Stimulated activated naive CD4-positive, alpha-beta T cell treated with Interleukin-2 at 50 U/mL for 16 hours (primary cell): ENCODE data around the gene PITPNM2.
"Not testable (repeated sequence)": the region's sequence is repeated elsewhere in the genome, so short reads cannot be mapped to it uniquely, and the experiment has no call there.

Source experiments
- DNase-seq: peaks from one replicate; lab custom pipeline; 2025; lab: John Stamatoyannopoulos, UW

Gene PITPNM2

DNA sequence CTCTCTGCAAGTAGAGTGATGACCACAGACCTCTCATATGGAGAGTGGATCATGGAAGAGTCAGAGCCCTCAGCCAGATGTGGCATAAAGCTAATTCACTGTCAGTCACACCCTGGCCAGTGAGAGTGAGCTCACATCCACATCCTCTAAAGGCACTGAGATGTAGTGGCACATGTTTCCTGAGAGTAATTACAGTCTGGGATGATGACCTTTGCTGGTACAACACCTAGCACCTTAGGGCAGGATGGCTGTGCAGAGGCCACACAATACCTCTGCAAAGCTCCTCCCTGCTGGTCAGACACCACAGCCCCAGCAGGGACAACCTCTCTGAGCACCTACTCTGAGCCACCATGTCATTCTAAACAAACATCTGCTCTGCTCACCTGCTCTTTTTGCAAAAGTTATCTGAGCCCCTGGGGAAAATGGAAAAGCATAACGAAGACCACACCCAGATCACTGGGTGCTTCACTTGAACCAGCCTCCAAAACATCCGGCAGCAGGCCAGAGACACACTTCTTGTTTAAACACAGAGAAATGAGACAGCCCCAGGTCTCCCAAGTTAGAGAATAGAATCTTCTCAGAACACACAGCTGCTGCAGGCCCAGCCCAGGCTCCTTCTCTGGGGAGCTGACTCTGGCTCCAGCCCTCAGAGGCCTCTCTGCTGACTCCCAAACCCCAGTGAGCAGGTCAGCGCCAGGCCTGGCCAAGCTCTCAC, 30.3 kb downstream of the PITPNM2 start:
- DNase-seq = no peak

DNA sequence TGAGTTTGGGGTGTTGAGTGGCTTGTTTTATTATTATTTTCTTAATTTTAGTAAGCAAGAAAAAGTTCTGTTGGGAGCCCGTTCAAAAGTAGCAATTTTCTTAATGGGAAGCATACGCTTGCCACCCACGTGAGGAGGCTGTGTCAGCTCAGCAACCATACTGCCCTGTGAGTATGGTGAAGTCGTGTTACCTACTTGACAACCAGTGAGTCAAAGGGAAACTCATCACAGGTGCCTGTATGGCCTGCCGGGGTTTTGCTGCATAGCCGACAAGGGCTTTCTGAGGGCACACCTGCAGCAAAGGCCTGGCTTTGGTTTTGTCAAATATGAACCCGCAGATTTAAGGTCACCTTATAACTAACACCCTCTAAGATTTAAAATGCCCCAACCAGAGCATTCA, 31.1 kb downstream of the PITPNM2 start:
- no peak for DNase-seq

DNA sequence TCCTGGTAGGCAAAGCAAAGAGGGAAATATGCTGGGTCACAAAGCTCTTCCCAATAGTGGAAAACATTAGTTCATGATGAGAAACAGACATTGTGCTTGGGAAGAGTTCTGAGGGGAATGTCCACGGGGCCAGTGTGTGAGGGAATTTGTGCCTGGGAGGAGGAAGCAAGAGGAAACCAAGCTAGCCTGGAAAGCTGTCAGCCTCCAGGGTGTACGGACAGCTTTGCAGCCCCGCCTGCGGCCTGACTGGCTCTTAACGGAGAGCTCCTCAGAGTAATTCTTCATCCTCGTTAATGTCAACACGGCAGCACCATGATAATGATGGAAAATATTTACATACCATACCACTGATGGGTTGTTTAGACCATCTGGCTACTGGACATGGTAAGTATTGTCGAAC, 32.4 kb downstream of the PITPNM2 start:
- no peak for DNase-seq

DNA sequence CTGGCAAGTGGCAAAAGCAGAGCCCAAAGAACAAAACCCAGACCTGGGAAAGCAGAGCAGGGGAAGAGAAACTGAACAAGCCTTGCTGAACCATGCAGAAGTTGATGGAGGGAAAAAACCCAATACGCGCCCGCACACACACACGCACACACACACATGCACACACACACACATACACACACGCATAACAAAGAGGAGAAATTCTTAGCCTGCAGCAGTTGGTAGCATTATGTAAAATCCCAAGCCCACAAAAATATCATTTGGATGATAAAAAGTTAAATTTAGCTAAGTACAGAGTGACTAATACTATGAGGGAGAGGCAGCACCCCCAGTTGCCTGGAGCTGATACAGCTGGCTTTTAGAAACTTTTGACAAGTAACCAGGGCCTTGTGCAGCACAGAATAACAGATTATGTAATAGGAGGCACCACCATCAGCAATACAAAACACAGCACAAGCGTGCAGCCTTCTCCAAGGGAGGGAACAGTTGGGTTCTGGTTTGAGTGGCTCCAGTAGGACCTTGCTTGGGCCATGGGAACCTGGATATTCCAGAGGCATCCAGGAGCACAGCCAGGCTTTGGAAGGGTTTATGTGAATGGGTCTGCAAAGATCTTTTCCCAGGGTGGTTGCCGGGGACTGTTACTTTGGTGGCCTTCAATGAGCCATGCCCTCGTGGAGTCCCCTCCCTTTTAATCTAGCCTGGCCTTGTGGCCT, 35.3 kb downstream of the PITPNM2 start:
- no peak for DNase-seq

DNA sequence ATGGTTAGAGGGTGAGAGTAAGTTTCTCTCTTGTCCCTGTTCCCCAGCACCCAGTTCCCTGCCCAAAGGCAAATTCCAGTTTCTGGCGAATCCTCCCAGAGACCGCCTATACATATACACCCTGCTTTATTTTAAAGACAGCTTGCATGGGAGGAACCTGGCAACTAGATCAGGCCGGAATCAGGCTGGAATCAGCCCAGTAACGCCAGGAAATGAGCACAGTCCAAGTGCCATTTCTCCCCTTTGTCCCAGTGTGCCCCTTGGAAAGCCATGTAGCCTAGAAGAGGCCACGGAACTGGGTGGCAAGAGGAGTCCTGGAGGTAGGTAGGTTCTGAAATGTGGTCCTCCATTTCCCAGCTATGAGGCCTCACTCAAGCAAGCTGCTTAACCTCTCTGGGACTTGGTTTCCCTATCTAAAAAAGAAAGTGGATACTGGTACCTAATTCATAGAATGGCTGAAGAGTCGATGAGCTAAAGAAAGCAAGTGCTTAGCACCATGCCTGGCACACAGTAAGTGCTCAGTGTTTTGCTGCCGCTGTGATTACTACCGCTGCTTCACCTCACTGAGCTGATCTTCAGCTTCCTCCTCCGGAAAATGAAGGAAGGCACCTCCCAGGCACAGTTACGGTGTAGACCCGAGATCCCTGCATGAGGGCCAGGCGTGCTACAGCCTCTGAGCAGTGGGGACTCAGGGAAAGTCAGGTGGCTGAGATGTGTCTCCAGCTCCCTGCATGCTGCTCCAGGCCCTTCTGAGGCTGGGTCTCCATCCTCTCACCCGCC, 36.4 kb downstream of the PITPNM2 start:
- DNase-seq = no peak

DNA sequence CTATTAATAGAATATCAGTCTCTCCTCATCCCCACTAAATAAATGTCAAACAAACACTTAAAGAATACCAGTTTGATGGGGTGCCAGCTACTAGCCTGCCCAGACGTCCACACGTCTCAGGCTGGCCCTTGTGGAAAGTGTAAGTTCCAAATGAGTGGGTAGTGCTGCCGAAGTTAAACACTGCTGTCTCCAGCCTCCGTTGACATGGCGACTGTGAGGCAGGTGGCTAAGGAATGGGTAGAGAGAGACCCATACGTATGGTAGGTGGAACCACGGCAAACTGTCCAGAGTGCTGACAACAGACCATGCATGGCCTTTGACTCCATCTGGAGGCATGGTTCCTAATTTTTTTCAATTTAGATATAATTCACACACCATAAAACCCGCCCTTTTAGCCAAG, 37.9 kb downstream of the PITPNM2 start:
- DNase-seq = no peak

DNA sequence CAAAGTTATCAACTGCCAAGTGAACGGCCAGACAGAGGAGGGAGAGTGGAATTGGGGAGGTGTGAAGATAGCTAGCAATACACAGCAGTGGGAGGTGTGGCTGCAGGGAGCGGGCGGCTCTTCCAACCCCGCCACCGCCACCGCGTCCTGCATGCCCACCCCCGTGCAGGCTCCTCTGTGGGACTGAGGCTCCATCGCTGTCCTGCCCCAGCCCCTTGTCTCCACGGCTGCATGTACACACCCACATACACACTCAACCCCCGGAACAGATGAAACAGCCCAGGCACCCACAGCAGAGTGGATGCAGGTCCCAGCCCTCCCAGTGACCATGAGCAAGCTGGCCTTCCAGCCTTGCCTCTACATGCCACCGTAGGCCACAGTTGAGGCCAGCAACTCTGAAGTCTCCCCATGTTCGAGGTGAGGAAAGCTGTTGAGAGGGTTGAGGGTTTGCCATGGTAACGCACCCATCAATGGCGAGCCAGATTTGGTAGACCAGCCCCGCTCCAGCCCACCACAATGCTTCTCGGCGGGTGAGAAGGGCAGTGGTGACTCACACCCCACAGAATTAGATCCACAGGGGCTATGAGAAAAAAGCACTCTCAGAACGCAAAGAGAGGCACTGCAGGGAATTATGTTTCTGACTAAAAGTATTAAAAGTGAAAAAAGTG, 39.3 kb downstream of the PITPNM2 start:
- no peak for DNase-seq

DNA sequence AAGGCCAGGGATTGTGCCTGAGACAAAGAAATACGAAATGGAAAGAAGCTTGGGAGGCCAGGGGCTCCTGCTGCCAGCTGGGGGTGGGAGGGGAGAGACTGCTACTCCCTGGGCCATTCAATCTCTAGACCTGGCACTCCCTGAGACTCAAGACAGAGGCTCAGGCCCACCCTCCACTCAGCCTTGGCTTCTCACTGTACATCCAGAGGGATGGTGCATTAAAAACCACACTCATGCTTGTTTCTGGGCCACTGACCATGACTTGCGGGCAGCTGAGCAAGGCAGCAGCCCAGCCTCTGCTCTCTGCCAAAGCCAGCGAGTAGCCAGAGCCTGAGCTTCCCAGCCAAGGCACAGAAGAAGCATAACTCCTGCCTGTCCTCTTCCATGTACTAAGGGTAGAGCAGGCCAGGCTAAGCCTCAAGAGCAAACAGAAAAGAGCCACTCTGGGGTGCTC, 41.5 kb downstream of the PITPNM2 start:
- no peak for DNase-seq

DNA sequence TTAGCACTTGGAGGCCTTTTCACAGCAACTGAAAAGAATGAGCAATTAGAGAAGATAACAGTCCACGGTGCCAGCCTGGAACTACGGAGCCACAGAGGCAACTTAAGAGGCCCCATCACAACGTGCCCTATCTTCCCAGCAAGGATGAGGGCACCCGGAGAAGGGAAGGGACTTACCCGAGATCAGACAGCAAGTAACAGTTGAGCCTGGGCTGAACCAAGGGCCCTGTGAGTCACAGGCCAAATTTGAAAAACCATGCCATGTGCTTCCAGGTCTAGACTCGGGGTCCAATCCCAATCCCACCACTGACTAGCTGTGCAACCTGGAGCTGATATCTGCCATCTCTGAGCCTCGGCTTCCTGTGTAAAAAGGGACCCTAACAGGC, 42.2 kb downstream of the PITPNM2 start:
- no peak for DNase-seq

DNA sequence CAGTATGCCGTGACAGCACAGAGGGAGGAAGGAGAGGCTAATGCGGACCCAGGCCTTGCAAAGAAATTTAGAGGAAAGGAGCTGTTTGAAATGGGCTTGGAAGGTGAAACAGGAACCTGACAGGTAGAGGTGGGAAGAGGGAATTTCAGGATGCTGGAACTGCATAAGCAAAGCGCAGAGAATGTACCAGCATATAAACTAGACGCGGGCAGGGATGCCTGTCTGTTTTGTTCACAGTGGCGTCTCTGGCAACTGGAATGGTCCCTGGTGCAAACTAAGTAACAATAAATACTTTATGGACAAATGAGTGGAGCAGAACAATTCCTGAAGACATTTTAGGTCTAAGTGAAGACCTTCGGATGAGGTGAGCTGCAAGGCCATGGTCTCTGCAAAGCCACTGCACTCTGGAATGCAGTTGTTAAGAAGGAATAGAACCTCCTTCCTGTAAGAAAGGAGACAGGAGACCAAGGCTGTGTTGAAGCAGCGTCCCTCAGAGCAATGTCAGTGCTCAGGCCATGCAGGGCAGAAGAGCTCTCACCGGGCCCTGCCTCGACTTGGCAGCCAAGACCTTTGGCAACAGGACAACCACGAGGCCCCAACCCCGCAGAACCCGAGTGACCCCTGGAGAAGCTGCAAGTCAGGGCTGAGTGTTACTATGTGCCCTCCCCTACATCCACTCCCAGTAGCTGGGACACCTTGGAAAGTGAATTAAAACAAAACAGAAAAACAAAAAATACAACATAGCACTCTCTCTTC, 42.8 kb downstream of the PITPNM2 start:
- no peak for DNase-seq

DNA sequence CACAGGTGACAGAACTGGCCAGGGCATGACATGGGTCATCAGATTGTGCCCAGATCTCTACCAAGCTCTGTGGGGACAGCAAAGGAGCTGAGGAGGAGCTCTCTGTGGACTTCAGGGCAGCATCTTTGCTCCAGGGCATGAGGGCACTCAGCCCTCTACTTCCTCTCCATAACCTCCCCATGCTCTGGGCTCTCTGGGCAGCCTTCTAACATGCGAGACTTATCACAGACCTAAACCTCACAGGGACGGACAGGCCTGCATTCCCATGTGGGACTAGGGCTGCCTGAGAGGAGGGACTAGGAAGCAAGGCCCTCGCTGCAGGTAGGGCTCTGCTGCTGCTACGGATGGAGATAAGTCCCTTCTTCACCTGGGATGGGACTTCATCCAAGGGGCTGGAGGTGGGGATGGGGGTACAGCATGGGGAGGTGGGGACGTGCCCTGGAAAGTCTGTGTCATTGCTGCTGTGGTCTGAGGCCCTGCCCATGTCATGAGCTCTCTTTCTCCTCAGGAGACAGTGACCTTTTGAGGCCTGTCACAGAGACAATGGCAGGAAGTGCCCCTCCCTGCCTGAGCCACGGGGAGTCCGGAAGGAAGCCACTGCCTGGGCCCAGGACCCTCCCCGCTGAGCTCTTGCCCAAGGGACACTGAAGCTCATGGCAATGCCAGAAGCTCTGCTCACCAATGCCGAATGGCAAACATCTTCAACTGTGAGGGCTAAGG, 44.1 kb downstream of the PITPNM2 start:
- peak; percentile 30 for DNase-seq

DNA sequence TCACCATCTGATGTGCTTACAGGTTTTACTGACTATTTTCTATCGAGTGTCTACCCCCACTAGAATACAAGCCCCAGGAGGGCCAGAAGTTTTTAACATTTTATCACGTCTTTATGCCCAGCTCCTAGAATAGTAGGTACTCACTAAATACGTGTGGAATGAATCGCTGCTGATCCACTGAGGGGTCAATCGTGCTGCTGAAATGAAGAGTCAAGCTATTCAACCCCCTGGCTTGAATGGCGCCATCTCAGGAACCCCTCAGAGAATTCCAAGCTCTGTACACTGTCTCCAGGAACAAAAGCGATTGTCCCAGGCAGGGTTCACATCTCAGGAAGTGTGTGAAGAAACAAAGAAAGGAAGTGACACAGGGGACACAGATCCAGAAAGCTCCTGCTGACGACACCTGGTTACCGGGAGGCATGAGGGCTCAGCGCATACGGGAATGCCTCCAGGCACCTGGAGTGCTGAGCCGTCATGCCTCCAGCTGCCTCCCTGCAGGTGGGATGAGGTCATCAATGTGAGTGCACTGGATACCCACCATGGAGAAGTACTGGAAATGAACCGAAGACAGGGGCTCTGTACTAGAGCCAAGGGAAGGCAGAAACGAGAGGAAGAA, 45.6 kb downstream of the PITPNM2 start:
- no peak for DNase-seq

DNA sequence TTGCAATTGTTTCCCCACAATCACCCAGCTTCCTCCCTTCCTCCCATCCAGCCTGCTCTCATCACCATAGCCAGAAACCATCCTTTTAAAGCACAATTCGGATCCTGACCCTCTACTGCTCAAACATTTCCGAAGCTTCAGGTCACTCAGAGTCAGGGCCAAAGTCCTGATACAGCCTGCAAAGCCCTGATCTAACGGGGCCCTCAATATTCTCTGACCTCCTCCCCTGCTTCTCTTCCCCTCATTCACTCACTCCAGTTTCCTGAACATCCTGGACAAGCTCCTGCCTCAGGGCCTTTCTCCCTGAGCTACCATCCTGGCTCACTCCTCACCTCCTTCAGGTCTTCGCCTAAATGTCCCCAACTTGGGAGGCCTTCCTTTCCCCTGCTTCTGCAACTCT, 46.1 kb downstream of the PITPNM2 start:
- DNase-seq = no peak

DNA sequence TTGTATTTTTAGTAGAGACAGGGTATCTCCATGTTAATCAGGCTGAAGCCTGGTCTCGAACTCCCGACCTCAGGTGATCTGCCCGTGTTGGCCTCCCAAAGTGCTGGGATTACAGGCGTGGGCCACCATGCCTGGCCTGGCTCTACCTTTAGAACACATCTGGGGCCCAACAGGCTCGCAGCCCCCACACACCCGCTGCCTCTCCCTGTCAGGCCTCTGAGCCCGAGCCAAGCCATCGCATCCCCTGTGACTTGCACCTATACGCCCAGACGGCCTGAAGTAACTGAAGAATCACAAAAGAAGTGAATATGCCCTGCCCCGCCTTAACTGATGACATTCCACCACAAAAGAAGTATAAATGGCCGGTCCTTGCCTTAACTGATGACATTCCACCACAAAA, 46.8 kb downstream of the PITPNM2 start:
- DNase-seq = not testable (repeated sequence)

DNA sequence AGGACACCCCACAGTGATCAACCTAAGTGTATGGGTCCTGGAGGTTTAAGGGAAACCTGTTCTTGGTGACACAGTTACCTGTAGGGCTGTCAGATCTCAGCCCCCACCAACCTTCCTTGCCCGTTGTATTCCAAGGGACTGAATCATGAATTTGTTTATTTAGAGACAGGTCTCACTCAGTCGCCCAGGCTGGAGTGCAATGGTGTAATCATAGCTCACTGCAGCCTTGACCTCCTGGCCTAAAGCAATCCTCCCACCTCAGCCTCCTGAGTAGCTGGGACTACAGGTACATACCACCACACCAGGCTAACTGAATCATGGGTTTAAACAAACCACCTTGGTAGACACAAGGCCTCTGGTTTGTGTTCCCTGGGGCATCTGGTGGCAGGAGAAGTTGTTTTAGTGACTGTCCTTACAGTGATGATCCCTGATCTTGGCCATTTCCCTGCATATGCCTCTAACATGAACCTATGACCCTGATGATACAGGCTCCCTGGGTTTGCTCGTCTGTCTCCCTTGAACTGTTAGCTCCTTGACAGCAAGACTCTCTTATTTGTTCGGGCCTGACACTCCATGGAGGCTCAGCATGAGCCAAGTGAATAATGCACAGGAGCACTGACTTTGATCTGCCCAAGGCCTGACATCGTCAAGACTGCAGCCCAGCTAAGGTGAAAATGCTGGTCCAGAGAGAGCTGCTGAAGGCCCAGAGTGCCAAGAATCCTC, 47.9 kb downstream of the PITPNM2 start:
- DNase-seq = no peak

DNA sequence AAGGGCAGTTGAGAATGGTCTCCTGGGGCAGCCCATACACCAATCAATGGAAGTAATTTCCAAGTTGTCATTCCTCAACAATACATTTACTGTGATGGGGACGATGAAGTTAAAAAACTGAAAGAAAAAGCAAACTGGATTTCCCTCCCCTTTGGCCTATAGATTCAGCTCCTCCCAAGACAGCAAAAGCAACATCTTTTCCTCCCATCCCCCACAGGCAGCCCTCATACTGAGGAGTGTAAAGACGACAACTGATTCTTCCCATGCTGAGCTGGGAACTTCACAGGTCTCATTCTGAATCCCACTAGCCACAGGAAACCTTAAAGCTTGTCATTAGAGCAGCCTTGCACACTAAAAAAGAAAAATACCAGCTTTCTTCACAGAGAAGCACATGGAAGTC, 48.5 kb downstream of the PITPNM2 start:
- DNase-seq = no peak

DNA sequence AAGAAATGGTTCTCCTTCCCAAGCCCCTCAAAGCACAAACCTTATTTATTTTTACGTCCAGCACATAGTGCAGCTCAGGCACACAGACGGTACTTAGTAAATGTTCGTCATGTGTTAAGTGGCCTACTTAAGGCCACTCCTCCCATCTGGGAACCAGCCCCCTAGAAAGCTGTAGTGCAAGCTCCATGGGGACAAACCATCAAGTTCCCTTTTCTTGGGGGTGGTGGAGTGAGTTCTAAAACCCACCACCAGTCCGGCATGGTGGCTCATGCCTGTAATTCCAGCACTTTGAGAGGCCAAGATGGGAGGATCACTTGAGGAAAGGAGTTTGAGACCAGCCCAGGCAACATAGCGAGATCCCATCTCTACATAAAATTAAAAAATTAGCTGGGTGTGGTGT, 49.4 kb downstream of the PITPNM2 start:
- DNase-seq = no peak
